ENCODE measurements around the gene NDFIP2.

Gene NDFIP2

DNA sequence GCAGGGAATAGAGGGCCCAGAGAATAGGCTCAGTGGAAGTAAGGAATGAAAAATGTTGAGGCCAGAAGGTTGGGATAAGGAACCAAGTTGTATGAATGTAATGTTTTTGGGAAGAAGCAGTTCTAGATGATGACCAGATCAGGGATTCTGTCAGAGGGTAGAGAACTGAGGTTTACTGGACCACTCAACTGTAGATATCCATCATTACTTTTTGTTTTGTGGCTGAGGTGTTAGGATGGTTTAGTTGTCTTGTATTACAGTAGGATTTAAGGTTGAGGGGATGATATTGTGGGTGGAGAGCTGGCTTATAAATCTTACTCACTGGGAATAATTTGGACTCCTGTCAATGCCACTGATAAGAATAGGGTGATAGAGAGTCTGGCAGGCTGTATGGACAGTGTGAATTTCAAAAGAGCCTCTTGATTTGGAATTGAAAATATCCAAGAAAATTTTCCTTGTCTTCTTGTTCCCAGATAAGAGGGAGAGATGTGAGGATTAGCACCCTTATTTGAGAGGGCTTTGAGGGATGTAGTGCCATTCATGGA lies 22.6 kb downstream of the NDFIP2 start:
- no peaks in the 10 kb centered on the region for H3K4me1 ChIP-seq (ENCODE audit: insufficient read depth, insufficient read length)
- no peak for DNase-seq (ENCODE audit: low read depth, low spot score)
- no peaks in the 10 kb centered on the region for H3K9me3 ChIP-seq (ENCODE audit: insufficient read depth, low read length)
- no peaks in the 10 kb centered on the region for H3K27me3 ChIP-seq (ENCODE audit: insufficient read depth, insufficient read length)
- H3K4me3 ChIP-seq (ENCODE audit: insufficient read length, low read depth) = no peak overlapping the region
- no peaks in the 10 kb centered on the region for H3K36me3 ChIP-seq (ENCODE audit: insufficient read depth, insufficient read length, low read length)
- no peak overlapping the region for H3K9ac ChIP-seq (ENCODE audit: insufficient read length, low read depth)
- TF ChIP-seq ZNF274 (IDR thresholded peaks at IDR 0.05; ENCODE audit: low read depth, low read length) = no peak
- TF ChIP-seq SUZ12 (IDR thresholded peaks at IDR 0.05; ENCODE audit: extremely low read depth, insufficient read depth, insufficient read length) = no peak
- TF ChIP-seq YY1 (IDR thresholded peaks at IDR 0.05; ENCODE audit: insufficient read depth, insufficient read length) = no peak

DNA sequence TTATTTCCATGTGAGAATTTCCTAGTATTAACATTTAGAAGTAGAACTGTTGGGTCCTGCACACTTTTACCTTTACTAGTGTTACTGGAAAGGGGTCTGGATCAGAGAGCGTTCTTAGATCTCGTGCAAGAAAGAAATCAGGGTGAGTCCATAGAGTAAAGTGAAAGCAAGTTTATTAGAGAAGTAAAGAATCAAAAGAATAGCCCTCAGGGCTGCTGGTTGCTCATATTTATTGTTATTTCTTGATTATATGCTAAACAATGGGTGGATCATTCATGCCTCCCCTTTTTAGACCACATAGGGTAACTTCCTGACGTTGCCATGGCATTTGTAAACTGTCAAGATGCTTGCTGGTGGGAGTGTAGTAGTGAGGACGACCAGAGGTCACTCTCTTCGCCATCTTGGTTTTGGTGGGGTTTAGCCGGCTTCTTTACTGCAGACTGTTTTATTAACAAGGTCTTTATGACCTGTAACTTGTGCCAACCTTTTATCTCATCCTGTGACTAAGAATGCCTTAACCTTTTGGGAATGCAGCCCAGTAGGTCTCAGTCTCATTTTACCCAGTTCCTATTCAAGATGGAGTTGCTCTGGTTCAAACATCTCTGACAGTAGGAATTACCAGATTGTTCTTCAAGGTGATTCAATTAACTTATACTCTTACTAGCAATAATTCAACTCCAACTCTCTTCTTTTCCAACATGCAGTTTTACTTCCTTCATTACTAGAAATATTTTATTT lies 27.4 kb downstream of the NDFIP2 start:
- H3K9me3 ChIP-seq (ENCODE audit: insufficient read depth, low read length) = no peaks in the 10 kb centered on the region
- no peak for DNase-seq (ENCODE audit: low read depth, low spot score)
- H3K27me3 ChIP-seq (ENCODE audit: insufficient read depth, insufficient read length) = no peaks in the 10 kb centered on the region
- no peaks in the 10 kb centered on the region for H3K36me3 ChIP-seq (ENCODE audit: insufficient read depth, insufficient read length, low read length)
- TF ChIP-seq ZNF274 (IDR thresholded peaks at IDR 0.05; ENCODE audit: low read depth, low read length) = no peak
- no peak for TF ChIP-seq SUZ12 (IDR thresholded peaks at IDR 0.05; ENCODE audit: extremely low read depth, insufficient read depth, insufficient read length)
- TF ChIP-seq YY1 (IDR thresholded peaks at IDR 0.05; ENCODE audit: insufficient read depth, insufficient read length) = no peak
- H3K4me1 ChIP-seq (ENCODE audit: insufficient read depth, insufficient read length) = no peaks in the 10 kb centered on the region
- no peak overlapping the region for H3K9ac ChIP-seq (ENCODE audit: insufficient read length, low read depth)
- H3K4me3 ChIP-seq (ENCODE audit: insufficient read length, low read depth) = no peak overlapping the region

DNA sequence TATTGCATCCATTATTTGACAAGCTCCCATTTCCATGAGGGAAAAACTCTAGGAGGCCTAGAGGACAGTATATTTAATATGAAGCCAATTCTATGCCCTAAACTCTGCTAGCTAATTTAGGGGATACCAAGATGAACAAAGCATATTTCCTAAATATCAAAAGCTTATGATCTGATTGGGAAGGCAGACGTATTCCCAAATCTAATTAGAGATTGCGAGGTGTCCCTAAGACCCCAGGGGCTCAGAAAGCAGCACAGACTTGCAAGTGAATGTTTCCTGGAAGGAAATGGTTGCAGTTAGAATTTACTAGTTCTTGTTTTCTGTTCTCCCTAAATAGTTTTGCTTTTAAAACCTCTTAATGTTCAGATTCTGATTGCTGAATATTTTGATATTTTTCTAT lies 30.7 kb downstream of the NDFIP2 start:
- TF ChIP-seq SUZ12 (IDR thresholded peaks at IDR 0.05; ENCODE audit: extremely low read depth, insufficient read depth, insufficient read length) = no peak
- no peak for TF ChIP-seq YY1 (IDR thresholded peaks at IDR 0.05; ENCODE audit: insufficient read depth, insufficient read length)
- TF ChIP-seq ZNF274 (IDR thresholded peaks at IDR 0.05; ENCODE audit: low read depth, low read length) = no peak
- no peak overlapping the region for H3K9ac ChIP-seq (ENCODE audit: insufficient read length, low read depth)
- no peaks in the 10 kb centered on the region for H3K27me3 ChIP-seq (ENCODE audit: insufficient read depth, insufficient read length)
- no peaks in the 10 kb centered on the region for H3K9me3 ChIP-seq (ENCODE audit: insufficient read depth, low read length)
- DNase-seq (ENCODE audit: low read depth, low spot score) = no peak
- no peaks in the 10 kb centered on the region for H3K36me3 ChIP-seq (ENCODE audit: insufficient read depth, insufficient read length, low read length)
- H3K4me3 ChIP-seq (ENCODE audit: insufficient read length, low read depth) = no peak overlapping the region
- no peaks in the 10 kb centered on the region for H3K4me1 ChIP-seq (ENCODE audit: insufficient read depth, insufficient read length)

DNA sequence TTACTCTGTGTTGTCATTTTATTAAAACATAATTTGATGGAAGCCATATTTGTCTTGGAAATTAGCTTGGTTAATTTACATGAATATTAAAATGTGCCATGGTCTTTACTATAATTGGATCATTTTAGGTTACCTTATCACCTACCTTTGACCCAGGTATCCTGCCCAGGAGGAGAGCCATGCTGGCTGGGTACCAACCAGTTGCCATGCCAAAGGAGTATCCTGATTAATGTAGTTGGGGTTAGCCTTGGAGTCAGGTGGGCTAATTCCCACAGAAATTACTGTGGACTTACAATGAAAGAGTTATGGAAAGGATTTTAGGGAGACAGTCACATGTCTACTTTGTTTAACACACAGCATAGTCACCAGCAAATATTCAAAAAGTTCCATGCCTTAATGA lies 32.0 kb downstream of the NDFIP2 start:
- H3K4me3 ChIP-seq (ENCODE audit: insufficient read length, low read depth) = no peak overlapping the region
- no peaks in the 10 kb centered on the region for H3K9me3 ChIP-seq (ENCODE audit: insufficient read depth, low read length)
- TF ChIP-seq SUZ12 (IDR thresholded peaks at IDR 0.05; ENCODE audit: extremely low read depth, insufficient read depth, insufficient read length) (no peak), ZNF274 (IDR thresholded peaks at IDR 0.05; ENCODE audit: low read depth, low read length) (no peak)
- no peaks in the 10 kb centered on the region for H3K27me3 ChIP-seq (ENCODE audit: insufficient read depth, insufficient read length)
- H3K36me3 ChIP-seq (ENCODE audit: insufficient read depth, insufficient read length, low read length) = no peaks in the 10 kb centered on the region
- H3K4me1 ChIP-seq (ENCODE audit: insufficient read depth, insufficient read length) = no peaks in the 10 kb centered on the region
- DNase-seq (ENCODE audit: low read depth, low spot score) = no peak
- H3K9ac ChIP-seq (ENCODE audit: insufficient read length, low read depth) = no peak overlapping the region

DNA sequence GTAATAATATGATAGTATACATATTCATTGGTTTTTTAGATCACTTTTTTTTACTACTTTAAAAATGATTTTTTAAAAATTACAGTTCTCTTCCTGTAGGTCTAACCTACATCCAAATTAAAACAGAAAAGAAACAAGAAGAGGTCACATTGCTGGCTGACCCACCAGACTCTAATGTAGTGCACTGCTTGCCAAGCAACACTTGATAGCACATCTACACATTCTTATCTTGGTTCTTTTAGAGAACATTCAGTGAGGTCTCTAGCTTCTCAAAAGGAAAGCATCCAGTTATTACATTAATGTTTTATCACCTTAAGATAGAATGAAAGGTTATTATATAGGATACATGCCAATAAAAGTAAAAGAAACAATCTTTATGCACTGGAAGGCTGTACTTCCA lies 35.6 kb downstream of the NDFIP2 start:
- TF ChIP-seq SUZ12 (IDR thresholded peaks at IDR 0.05; ENCODE audit: extremely low read depth, insufficient read depth, insufficient read length) (no peak), ZNF274 (IDR thresholded peaks at IDR 0.05; ENCODE audit: low read depth, low read length) (no peak), YY1 (IDR thresholded peaks at IDR 0.05; ENCODE audit: insufficient read depth, insufficient read length) (no peak)
- Histone ChIP-seq H3K4me1 (ENCODE audit: insufficient read depth, insufficient read length) (no peaks in the 10 kb centered on the region), H3K27me3 (ENCODE audit: insufficient read depth, insufficient read length) (no peaks in the 10 kb centered on the region), H3K4me3 (ENCODE audit: insufficient read length, low read depth) (no peak overlapping the region), H3K9ac (ENCODE audit: insufficient read length, low read depth) (no peak overlapping the region), H3K36me3 (ENCODE audit: insufficient read depth, insufficient read length, low read length) (peaks cover 3% of the 10 kb centered on the region), H3K9me3 (ENCODE audit: insufficient read depth, low read length) (no peaks in the 10 kb centered on the region)
- DNase-seq (ENCODE audit: low read depth, low spot score) = no peak

DNA sequence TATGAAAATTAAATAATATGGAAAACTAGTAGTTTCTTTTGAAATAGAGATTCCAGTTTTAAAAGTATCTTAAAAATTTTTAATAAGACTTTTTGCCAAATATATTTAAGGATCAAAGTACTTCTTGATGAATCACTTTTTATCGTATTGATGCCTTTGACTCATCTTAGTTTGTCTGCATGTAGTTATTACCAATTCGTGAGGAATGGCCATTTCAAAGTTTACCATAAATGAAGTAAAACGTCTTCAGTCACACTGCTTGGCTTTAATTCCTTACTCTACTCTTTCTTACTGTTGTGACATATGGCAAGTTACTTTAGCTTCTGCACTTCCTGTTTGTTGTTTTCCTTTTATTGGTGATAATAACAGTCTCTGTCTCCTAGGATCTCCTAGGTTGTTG lies 38.3 kb downstream of the NDFIP2 start:
- peaks cover 12% of the 10 kb centered on the region for H3K36me3 ChIP-seq (ENCODE audit: insufficient read depth, insufficient read length, low read length)
- H3K4me3 ChIP-seq (ENCODE audit: insufficient read length, low read depth) = no peak overlapping the region
- no peaks in the 10 kb centered on the region for H3K9me3 ChIP-seq (ENCODE audit: insufficient read depth, low read length)
- no peak for DNase-seq (ENCODE audit: low read depth, low spot score)
- TF ChIP-seq YY1 (IDR thresholded peaks at IDR 0.05; ENCODE audit: insufficient read depth, insufficient read length) (no peak), SUZ12 (IDR thresholded peaks at IDR 0.05; ENCODE audit: extremely low read depth, insufficient read depth, insufficient read length) (no peak), ZNF274 (IDR thresholded peaks at IDR 0.05; ENCODE audit: low read depth, low read length) (no peak)
- H3K27me3 ChIP-seq (ENCODE audit: insufficient read depth, insufficient read length) = no peaks in the 10 kb centered on the region
- no peak overlapping the region for H3K9ac ChIP-seq (ENCODE audit: insufficient read length, low read depth)
- no peaks in the 10 kb centered on the region for H3K4me1 ChIP-seq (ENCODE audit: insufficient read depth, insufficient read length)

DNA sequence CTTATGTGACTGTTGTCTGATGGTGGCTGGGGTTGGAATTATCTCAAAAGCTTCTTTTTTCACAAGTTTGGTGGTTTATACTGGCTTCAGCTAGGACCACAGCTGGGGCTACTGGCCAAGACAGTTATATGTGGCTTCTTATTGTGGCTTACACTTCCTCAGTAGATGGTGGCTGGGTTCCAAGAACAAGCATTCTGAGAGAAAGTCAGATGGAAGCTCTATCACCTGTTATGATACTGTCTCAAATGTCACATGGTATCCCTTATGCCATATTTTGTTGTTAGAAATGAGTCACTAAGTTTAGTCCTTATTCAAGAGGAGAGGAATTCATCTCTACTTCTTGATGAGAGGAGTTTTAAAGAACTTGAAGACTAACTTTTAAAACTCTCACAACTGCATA lies 41.6 kb downstream of the NDFIP2 start:
- no peak for DNase-seq (ENCODE audit: low read depth, low spot score)
- H3K36me3 ChIP-seq (ENCODE audit: insufficient read depth, insufficient read length, low read length) = peaks cover 18% of the 10 kb centered on the region
- H3K4me3 ChIP-seq (ENCODE audit: insufficient read length, low read depth) = no peak overlapping the region
- no peaks in the 10 kb centered on the region for H3K4me1 ChIP-seq (ENCODE audit: insufficient read depth, insufficient read length)
- no peaks in the 10 kb centered on the region for H3K9me3 ChIP-seq (ENCODE audit: insufficient read depth, low read length)
- H3K9ac ChIP-seq (ENCODE audit: insufficient read length, low read depth) = no peak overlapping the region
- no peaks in the 10 kb centered on the region for H3K27me3 ChIP-seq (ENCODE audit: insufficient read depth, insufficient read length)
- TF ChIP-seq SUZ12 (IDR thresholded peaks at IDR 0.05; ENCODE audit: extremely low read depth, insufficient read depth, insufficient read length) (no peak), ZNF274 (IDR thresholded peaks at IDR 0.05; ENCODE audit: low read depth, low read length) (no peak), YY1 (IDR thresholded peaks at IDR 0.05; ENCODE audit: insufficient read depth, insufficient read length) (no peak)

Data from NT2/D1 (cell line).